HG03097 (cell line): ENCODE data around the gene VWF.

Experiments
- ATAC-seq: cut with Tn5 transposase; IDR thresholded peaks from one replicate; pipeline ENCODE4 v1.9.1; 2021; ENCODE audit not compliant: unreplicated experiment, low FRiP score

VWF gene

GRCh38 chr12:5900533-5901205 is 223.8 kb downstream of the VWF start:
- no peak for ATAC-seq

GRCh38 chr12:5900076-5900475 is 224.4 kb downstream of the VWF start:
- ATAC-seq: no peak

- no peak for ATAC-seq
These were observed 224.8 kb downstream of the VWF start for GRCh38 chr12:5899675-5900074.

GRCh38 chr12:5898874-5899273 is 225.6 kb downstream of the VWF start:
- no peak for ATAC-seq
